HG03159 (cell line): ENCODE data around the gene FMO1.
"Not testable (repeated sequence)": the region's sequence is repeated elsewhere in the genome, so short reads cannot be mapped to it uniquely, and the experiment has no call there.

Experiments
- ATAC-seq: cut with Tn5 transposase; IDR thresholded peaks from one replicate; pipeline ENCODE4 v1.9.1; 2021; ENCODE audit warnings: mild to moderate bottlenecking, moderate library complexity; ENCODE audit not compliant: unreplicated experiment

Gene FMO1

DNA sequence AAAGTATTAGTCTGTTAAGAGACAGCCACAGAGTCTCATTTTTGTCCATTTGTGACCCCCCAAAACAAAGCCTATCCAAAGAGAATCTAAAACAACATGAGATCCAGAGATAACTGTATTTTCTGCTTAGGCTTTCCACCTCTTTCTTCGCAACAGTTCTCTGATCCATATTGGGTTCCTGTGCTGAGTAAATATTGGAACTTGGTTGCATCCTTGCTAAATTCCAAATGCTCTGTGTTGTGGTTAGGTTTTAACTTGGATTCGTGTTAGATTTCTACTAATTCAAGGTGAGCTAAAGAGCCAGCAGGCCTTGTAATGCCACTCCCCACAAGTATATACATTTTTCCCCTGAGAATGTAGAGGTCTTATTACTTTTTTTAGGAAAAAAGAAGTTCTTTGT lies 29.2 kb downstream of the FMO1 start:
- no peak for ATAC-seq

DNA sequence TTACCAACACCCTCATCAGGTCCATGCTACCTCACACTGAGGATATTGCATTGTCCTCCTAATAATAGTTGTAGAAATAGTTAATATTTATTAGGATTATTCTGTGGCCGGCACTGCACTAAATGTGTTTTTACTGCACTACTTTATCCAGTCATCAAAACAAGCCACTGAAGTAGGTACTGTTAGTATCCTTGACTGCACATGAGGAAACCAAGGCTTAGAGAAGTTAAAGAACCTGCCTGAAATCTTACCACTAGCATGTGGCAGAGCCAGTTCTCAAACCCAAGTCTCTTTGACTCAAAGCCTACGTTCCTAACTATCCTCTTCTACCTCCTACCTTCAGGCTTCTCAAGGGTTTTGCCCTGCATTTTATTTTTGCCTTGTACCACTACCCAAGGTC lies 30.9 kb downstream of the FMO1 start:
- ATAC-seq = no peak

DNA sequence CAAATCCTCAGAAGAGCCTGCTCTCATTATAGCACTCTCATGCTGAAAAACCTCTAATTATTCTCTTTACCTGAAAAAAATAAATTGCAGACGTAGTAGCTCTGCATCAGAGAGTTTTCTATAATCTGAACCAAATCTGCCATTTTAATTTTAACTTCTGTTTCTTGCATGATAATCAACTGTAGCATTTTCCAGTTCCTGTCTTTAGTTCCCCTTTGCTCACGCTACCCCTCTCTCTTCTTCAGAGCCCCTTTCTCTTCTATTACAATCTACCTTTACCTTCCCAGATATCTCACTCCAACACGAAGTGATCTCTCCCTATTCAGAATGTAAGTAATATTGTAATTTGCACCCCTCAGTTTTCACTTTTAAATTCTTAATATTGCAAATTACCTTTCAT lies 31.4 kb downstream of the FMO1 start:
- no peak for ATAC-seq

DNA sequence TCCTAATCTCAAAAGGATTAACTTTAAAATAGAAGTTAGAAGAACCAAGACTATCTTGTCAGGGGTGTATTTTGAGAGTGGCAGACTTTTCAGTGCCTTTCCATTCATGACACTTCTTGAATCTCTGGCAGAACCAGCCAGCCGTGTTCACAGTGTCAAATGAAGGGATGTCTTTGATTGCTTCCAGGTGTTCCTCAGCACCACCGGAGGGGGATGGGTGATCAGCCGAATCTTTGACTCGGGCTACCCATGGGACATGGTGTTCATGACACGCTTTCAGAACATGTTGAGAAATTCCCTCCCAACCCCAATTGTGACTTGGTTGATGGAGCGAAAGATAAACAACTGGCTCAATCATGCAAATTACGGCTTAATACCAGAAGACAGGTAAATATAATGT lies 32.3 kb downstream of the FMO1 start:
- no peak for ATAC-seq

DNA sequence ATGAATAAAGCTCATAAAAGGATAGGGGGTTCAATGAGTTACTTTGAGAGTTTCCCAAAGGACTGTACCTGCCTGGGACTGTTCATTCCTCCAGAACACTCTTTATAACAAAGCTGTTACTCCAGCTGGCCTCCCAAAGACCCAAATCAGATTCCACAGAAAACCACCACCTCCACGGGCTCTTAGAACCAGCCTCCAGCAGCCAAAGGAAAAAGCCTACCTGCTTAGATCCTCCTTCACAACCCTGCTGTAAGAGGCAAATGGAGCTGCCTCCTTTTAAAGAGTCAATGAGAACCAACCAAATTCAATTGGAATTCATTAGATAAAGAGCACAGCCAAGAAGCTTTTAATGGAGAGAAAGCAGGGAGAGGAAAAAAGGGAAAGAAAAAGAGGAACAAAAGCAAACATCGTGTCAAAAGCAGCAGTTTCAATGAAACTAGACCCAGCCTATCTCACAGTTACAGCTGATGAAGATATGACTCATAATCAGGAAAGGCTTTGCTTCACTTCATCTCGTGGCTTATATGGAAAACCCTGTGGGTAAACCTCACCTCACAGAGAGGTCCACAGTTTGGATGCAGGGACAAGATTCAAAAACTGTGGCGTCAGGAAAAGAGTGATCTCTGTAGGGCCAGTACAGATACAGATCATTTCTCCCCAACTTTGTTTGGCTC lies 37.9 kb downstream of the FMO1 start:
- no peak for ATAC-seq

DNA sequence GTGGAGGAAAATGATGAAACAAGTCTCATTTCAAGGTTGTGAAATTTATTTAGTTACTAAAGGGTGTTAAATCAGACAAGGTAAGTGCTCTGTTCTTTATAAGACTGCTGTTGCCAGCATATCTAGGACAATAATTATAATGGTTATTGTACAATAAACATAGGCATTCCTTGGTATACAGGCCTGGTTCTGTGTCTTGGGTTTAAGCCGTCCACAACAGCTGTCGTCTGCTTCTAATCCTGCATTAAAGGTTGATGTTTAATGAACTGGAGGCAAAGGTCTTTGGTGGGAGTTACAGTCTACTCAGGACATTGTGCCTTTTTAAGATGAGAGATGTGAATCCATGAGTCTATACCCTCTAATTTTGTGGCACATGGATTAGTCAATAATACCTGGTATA lies 42.3 kb downstream of the FMO1 start:
- no peak for ATAC-seq

DNA sequence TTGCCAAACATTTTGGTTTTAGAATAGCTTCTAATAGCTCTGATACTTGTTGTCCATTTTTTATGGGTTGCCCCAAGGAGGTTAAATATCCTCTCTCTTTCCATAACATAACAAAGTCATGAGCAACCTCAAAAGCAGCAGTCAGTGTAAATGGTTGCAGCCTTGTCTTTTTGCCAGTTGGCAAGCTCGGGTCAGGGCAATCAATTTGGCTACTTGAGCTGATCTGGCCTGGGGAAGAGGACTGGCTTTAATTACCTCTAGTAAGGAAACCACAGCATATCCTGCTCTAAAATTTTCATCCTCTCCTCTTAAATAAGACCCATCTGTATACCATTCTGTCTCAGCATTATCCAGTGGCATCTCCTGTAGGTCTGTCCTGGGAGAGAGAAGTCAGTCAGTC lies 44.5 kb downstream of the FMO1 start:
- no peak for ATAC-seq

DNA sequence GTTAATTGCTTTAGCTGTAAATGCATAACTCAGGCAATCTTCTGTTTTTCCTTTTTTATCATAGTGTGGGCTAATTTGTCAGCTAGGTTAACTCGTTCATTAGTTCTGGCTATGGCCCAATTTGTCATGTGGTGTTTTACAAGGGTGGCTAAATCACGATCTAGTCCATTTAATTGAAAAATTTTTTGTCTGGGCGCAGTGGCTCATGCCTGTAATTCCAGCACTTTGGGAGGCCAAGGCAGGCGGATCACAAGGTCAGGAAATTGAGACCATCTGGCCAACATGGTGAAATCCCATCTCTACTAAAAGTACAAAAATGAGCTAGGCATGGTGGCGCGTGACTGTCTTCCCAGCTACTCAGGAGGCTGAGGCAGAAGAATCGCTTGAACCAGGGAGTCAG lies 47.1 kb downstream of the FMO1 start:
- not testable (repeated sequence) for ATAC-seq

DNA sequence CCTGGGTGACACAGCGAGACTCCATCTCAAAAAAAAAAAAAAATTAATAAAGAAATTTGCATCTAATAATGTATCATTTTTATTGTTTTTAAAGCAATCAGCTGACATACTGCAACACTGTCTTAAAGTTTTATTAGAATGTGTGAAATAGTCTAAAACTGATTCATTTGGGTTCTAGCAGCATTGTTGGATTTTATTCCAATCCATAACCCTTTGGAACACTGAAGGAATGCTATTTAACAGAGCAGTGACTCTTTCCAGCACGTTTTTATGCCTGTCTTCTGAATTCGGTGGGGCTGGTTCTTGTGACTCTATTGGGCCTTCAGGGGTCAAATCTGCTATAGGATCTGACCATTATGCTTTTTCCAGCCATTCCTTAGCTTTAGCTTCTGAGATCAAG lies 47.5 kb downstream of the FMO1 start:
- no peak for ATAC-seq

DNA sequence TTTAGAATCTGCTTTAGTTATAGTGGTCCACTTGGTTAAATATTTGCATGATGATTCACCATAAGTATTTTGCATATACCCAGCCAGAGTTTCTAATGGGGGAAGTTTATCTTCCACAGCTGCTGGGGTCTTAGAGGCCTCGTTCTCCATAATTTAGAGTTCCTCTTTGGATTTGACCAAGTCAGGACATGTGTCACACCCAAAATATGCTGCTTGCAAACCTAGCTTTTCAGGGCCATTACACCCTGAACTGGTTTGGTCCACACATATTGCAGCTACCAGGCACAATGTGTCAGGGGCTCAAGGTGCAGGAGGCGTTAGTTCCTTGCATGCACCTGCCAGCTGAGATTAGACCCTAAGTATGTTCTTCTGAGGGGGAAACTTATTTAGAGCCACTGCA lies 48.6 kb downstream of the FMO1 start:
- no peak for ATAC-seq

DNA sequence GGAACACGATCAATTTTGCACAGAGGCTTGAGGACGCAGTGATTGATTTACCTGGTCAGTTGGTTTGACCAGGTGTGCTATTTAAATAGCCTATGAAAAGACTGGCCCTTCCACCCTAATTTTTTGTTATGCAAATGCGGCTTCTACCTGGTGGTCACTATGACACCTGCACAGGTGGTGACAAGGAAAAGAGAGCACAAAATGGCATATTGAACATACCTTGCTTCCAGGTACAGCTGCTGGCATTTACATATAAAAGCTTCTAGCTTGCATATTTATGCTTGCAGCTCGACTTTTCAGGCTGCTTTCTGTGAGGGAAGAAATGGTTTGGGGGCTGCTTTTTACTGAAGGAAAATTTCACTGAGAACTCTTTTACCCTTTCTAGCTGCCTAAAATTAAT lies 50.4 kb downstream of the FMO1 start:
- no peak for ATAC-seq

DNA sequence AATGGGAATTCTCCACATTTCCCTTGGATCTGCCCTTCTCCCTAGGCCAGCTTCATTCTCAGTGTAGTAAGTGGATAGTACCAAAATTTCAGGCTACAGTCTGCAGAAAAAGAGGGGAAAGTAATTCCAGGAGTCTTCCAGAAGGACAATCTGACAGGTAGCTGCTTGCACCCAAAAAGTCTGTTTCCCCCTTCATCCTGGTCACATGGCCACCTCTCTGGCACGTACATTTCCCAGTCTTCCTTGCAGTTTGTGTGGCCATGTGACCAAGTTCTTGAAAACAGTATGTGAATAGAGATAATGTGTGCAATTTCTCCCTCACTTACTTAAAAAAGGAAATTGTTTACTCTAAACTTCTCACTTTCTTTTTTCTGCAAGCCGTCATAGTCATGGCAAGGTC lies 51.0 kb downstream of the FMO1 start:
- ATAC-seq = no peak

DNA sequence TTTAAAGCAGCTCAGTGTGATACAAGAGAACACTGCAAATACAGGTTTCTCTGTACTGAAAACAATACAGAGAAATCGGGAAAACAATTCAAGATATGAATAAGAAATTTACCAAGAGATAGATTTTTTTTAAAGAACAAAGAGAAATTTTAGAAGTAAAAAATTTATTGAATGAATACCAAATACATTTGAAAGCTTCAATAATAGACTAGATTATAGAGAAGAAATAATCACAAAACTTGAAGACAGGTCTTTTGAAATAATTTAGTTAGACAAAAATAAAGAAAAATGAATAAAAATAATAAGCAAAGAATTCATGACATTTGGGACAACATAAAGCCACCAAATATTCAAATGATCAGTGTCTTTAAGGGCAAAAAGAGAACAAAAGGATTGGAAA lies 52.1 kb downstream of the FMO1 start:
- ATAC-seq = no peak

DNA sequence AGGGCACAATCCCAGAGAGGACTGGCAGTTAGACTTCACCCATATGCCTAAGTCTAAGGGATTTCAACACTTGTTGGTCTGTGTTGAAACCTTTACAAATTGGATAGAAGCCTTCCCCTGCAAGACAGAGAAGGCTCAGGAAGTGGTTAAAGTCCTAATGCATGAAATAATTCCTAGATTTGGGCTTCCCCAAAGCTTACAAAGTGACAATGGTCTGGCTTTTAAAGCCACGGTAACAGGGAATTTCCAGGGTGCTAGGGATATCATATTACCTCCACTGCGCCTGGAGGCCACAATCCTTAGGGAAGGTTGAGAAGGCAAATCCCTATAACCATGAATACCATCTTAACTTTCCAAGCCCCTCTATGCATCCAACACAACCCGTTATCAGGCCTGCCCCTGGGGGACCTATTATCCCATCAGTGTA lies 62.4 kb downstream of the FMO1 start:
- no peak for ATAC-seq

DNA sequence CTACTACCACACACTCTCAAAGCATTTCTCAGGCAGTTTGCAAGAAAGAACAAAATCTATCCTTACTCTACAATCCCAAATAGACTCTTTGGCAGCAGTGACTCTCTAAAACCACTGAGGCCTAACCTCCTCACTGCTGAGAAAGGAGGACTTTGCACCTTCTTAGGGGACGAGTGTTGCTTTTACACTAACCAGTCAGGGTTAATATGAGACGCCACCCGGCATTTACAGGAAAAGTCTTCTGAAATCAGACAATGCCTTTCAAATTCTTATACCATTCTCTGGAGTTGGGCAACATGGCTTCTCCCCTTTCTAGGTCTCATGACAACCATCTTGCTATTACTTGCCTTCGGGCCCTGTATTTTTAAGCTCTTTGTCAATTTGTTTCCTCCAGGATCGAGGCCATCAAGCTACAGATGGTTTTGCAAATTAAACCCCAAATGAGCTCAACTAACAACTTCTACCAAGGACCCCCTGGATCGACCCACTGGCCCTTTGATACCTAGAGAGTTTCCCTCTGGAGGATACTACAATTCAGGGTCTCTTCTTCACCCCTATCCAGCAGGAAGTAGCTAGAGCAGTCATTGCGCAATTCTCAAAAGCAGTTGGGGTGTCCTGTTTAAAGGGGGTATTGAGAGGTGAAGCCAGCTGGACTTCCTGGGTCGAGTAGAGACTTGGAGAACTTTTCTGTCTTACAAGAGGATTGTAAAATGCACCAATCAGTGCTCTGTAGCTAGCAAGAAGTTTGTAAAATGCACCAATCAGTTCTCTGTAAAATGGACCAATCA lies 63.7 kb downstream of the FMO1 start:
- no peak for ATAC-seq

DNA sequence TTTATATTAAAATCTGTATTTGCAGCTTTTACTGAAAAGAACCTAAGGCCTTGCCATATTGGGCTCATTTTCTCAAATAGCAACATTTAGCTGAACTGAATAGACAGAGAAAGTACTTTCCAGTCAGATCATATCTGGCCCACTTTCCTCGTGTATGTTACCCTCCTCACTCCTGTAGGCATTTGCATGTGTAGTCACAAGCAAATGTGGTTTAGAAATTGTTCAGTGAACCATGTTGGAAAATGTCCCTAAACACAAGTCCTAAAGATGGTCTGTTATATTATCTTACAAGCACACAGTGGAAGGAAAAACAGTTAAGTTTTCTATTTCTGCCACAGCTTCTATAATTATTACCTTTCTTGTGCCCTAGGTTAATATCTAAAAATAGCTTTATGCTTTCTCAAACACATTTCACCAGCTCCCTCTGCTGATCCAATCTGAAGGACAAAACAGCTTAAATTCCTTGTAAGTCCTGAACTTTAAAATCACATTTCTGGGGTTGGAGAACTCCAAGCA lies 65.1 kb downstream of the FMO1 start:
- ATAC-seq = peak; percentile 46

DNA sequence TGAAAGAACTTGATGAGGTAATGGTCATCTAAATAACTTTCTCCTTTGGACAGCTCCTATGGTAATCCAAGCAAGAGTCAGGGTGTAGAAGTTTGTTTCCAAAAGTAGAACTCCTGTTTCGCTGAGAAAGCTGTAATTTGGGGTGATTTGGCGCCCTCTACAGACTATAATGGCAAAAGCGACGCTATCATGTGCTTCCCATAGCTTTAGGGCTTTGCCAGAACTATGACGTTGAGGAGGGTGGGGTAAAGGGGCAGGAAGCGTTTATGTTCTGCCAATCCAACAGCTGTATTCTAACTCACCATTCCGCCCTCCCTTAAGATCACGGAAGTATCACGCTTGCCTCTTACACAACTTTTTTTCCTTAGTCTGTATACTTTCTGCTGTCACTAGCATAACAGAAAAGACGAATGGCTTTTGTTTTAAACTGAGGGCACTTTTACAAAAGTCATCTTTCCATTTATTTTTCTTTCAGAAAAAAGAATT lies 65.6 kb downstream of the FMO1 start, which contains the start of gene FMO4:
Gene FMO4, plus strand, starts transcription at position 349 of the 486 bp plus-strand sequence. CDS start 5,643 bp downstream, outside the sequence.
- ATAC-seq = peak; percentile 100

DNA sequence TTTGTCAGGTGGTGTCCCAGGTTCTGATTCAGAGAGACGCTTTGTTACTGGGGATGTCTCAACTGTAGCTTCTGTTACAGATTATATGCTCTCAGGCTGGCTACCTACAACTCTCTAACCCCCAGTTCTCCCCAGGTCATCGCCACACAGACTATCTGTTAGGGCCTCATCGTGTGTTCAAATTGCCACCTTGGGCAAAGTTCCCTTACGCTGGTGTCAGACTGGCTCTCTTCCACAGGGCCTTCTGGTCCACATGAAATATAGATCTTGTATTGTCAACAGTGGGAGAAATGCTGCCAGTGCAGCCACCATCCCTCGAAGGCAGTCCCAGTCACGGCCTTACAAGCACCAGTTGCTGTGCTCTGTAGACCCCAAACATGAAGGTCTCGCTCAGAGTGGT lies 81.0 kb downstream of the FMO1 start:
- ATAC-seq = no peak

DNA sequence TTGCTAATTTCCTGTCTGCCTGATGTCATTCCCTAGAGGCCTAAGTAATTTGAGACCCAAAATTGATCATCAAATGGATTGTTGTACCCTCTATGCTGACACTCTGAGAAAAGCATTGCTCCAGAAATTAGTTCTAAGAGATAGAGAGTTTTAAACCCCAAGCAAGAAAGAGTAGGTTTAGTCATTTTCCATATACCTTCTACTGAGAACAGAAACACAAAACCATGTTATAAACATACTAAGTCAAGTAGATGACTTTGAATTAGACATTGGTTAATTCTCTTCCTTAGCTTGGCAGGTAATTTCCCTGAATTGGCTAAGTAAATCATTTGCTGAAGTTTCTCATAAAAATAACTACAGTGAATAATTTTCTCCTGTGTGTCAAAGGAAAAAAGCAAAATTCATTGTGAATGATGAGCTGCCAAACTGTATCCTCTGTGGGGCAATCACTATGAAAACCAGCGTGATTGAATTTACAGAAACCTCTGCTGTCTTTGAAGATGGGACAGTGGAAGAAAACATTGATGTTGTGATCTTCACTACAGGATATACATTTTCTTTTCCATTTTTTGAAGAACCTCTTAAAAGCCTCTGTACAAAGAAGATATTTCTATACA lies 85.8 kb downstream of the FMO1 start:
- no peak for ATAC-seq
